Sigmoid colon (tissue), 7 donors: ENCODE data around the gene FILIP1L. TPM values are rescaled to one million over a fixed set of nuclear protein-coding genes. Genes with fewer than 3 reads are reported as not detected.

Experiments
- DNase-seq: peaks from one replicate; pipeline ENCODE4 v3.0.0-alpha.2; 2019
- H3K27ac ChIP-seq, 4 donors: fragments of 200-600 bp; sonication (generic); one replicate each; pipeline ENCODE4 v1.5.1; 2016 to 2019; ENCODE audit warnings: mild to moderate bottlenecking in 1 of 4
- H3K27me3 ChIP-seq, 3 donors: fragments of 200-600 bp; sonication (generic); one replicate each; pipeline ENCODE4 v1.5.1; 2019; ENCODE audit warnings: mild to moderate bottlenecking in 1 of 3
- H3K36me3 ChIP-seq, 4 donors: fragments of 200-600 bp; sonication (generic); one replicate each; pipeline ENCODE4 v1.5.1; 2016 to 2019
- H3K4me1 ChIP-seq, 4 donors: fragments of 200-600 bp; sonication (generic); one replicate each; pipeline ENCODE4 v1.5.1; 2017 to 2019
- H3K4me3 ChIP-seq, 4 donors: fragments of 200-600 bp; sonication (generic); one replicate each; pipeline ENCODE4 v1.5.1; 2017 to 2019; ENCODE audit warnings: mild to moderate bottlenecking in 2 of 4, moderate library complexity in 1 of 4
- H3K9me3 ChIP-seq, 4 donors: fragments of 200-600 bp in 3 of 4; sonication (generic) in 3 of 4; one replicate each; pipeline versions ENCODE4 v1.5.1 to v1.6.1; 2013 to 2019
- EP300 ChIP-seq, 4 donors: sonication (generic); formaldehyde crosslinking; IDR thresholded peaks; one replicate each; pipeline ENCODE4 v1.6.1; 2017; ENCODE audit warnings: antibody characterized with exemption in 4 of 4
- POLR2A ChIP-seq, 2 donors: fragments of 450-650 bp; IDR thresholded peaks; one replicate each; pipeline ENCODE4 v1.6.1; 2016; ENCODE audit warnings: antibody characterized with exemption in 2 of 2, mild to moderate bottlenecking in 2 of 2, moderate library complexity in 2 of 2
- POLR2AphosphoS5 ChIP-seq, 4 donors: sonication (generic); formaldehyde crosslinking; IDR thresholded peaks; one replicate each; pipeline ENCODE4 v1.6.1; 2017; ENCODE audit warnings: antibody characterized with exemption in 4 of 4
- WGBS, 2 donors: extraction: QIAGEN DNeasy Blood & Tissue Kit; methylation state at CpG; one replicate each; pipeline ENCODE4 v1.1.7; 2013; 5-methylcytosine and 5-hydroxymethylcytosine counted together
- intact Hi-C: fragments of 100-400 bp; cut with DNase I; formaldehyde crosslinking; loops from one replicate; pipeline ENCODE4 v1.15.1; 2023
- polyA plus RNA-seq, 3 donors: library from polyadenylated mRNA; stranded (reverse); fragments of 200-250 nt; gene quantifications; one replicate each; pipeline ENCODE4 v1.2.3, GENCODE V29; 2013
- total RNA-seq, 4 donors: library from RNA; depleted of rRNA; stranded (reverse); fragments of >200 nt; gene quantifications; one replicate each; pipeline ENCODE4 v1.1.0, GENCODE V29; 2016
- TF ChIP-seq, protein P1 (sequence below), 4 experiments: fragments of 450-650 bp in 3 of 4; fragments of 200-600 bp in 1 of 4; IDR thresholded peaks; one replicate each; pipeline ENCODE4 v1.5.1; 2016 to 2019; ENCODE audit warnings: antibody characterized with exemption in 4 of 4, mild to moderate bottlenecking in 3 of 4, moderate library complexity in 2 of 4
- donor health status: healthy with polysubstance abuse.
- donor health status: Bipolar disorder and iron deficiency.
- donor health status: healthy.

Gene FILIP1L
- total and polyA plus RNA-seq, 7 donors: 6.0 to 93.3 (median 42.5) TPM

DNA sequence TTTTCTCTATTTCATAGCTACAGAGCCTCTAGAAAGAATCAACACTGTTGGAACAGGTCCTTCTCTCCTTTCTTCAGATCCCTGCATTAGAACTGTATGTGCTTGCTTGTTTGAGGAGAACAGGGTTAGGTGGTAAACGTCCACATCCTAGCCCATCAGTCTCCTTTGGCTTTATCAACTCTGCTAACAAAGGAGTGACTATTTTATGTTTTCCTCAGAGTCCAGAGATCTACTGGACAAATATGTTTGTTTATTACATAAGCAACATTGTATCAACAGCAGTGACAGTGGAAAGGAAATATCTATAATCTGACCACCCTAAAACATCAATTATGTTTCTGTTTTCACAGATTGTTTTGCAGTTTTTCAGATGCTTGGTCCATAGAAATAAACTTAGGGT is 257.0 kb downstream of the FILIP1L start:
- DNase-seq: no peak
- intact Hi-C loops: no loop called here
- no peaks in the 10 kb centered on the region for H3K27me3 ChIP-seq

DNA sequence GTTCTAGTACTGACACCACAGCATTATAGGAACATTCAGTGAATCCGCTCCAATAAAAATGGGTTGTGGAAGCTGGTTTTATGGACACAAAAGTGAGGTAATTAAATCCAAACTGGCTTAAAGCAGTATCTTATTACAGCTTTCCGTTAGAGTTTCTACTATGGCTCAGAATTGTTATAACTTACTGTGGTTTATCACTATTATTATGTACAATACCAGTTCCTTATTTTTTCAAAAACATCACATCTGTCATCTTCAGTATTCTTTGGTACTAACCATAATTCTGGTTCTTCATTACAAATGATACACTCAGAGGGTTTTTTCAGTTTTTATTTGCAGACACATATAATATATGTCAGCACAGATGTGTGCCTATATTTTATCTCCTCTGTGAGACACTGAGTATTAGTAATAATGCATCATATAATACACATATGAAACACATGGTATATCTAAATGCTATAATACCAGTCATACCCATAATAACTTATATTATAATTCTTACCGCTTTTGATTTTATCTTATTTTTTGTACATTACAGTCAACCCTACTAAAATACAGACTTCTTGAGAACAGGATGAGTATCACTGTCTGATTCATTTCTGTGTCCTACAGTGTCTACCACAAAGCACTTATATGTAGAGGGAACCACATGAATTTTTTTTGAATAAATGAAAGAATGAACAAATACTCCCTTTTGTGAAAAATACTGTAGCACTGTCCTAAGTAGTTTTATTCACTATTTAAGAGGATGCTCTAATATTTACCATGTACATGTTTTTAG is 257.7 kb downstream of the FILIP1L start:
- Histone ChIP-seq H3K4me1 (peaks cover 0 to 99% (median 90%) of the 10 kb centered on the region in 4 donors), H3K9me3 (no peaks in the 10 kb centered on the region), H3K27ac (peak overlapping the region; percentile 52 to 95 (median 92)), H3K27me3 (no peaks in the 10 kb centered on the region), H3K4me3 (no peak overlapping the region), H3K36me3 (peaks cover 0 to 2% (median 0%) of the 10 kb centered on the region in 4 donors)
- TF ChIP-seq POLR2AphosphoS5 (IDR thresholded peaks at IDR 0.05) (no peak), EP300 (IDR thresholded peaks at IDR 0.05) (no peak), POLR2A (IDR thresholded peaks at IDR 0.05) (no peak)
- TF ChIP-seq, protein P1, sequence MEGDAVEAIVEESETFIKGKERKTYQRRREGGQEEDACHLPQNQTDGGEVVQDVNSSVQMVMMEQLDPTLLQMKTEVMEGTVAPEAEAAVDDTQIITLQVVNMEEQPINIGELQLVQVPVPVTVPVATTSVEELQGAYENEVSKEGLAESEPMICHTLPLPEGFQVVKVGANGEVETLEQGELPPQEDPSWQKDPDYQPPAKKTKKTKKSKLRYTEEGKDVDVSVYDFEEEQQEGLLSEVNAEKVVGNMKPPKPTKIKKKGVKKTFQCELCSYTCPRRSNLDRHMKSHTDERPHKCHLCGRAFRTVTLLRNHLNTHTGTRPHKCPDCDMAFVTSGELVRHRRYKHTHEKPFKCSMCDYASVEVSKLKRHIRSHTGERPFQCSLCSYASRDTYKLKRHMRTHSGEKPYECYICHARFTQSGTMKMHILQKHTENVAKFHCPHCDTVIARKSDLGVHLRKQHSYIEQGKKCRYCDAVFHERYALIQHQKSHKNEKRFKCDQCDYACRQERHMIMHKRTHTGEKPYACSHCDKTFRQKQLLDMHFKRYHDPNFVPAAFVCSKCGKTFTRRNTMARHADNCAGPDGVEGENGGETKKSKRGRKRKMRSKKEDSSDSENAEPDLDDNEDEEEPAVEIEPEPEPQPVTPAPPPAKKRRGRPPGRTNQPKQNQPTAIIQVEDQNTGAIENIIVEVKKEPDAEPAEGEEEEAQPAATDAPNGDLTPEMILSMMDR (IDR thresholded peaks at IDR 0.05): no peak
- 76 to 83% methylated on average over 3 of the region's 3 CpGs for WGBS, 2 donors
- intact Hi-C loops: no loop called here
- no peak for DNase-seq

More for the DNA sequence above, 257.0 kb downstream of the FILIP1L start:
- peaks cover 0 to 5% (median under 1%) of the 10 kb centered on the region in 4 donors for H3K36me3 ChIP-seq
- peaks cover 0 to 99% (median 89%) of the 10 kb centered on the region in 4 donors for H3K4me1 ChIP-seq
- H3K9me3 ChIP-seq: no peaks in the 10 kb centered on the region
- 48 to 65% methylated on average over 1 of the region's 1 CpG for WGBS, 2 donors
- H3K27ac ChIP-seq: peak overlapping the region; percentile 52 to 95 (median 92)
- TF ChIP-seq POLR2A (IDR thresholded peaks at IDR 0.05) (no peak), POLR2AphosphoS5 (IDR thresholded peaks at IDR 0.05) (no peak), EP300 (IDR thresholded peaks at IDR 0.05) (no peak)
- TF ChIP-seq, protein P1 (IDR thresholded peaks at IDR 0.05): no peak
- no peak overlapping the region for H3K4me3 ChIP-seq

DNA sequence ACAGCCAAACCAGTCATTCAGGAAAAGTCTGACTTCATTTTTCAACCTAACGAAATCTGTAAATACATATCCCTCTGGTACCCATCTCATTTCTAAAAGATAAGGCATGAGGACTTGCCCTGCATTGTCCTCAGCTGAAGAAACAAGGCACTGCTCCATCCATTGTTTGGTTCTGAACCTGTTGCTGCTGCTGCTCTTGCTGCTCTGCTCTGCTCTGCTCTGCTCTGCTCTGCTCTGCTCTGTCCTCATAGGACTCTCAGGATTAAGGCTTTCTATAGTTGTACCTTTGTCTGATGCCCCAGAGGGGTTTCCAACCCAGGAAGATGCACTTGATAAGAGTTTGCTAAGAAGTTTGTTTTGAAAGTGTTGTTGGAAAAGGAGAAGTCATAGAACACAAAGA is 258.4 kb downstream of the FILIP1L start:
- H3K4me3 ChIP-seq: no peak overlapping the region
- no peak for DNase-seq
- no peaks in the 10 kb centered on the region for H3K27me3 ChIP-seq
- WGBS, 2 donors: 88 to 92% methylated on average over 1 of the region's 1 CpG
- intact Hi-C loops: no loop called here
- H3K9me3 ChIP-seq: no peaks in the 10 kb centered on the region
- peak overlapping the region; percentile 38 to 95 (median 92) for H3K27ac ChIP-seq
- H3K4me1 ChIP-seq: peaks cover 0 to 99% (median 88%) of the 10 kb centered on the region in 4 donors
- H3K36me3 ChIP-seq: peaks cover 0 to 6% (median 0%) of the 10 kb centered on the region in 4 donors
- TF ChIP-seq, protein P1 (IDR thresholded peaks at IDR 0.05): no peak
- TF ChIP-seq POLR2AphosphoS5 (IDR thresholded peaks at IDR 0.05): no peak

DNA sequence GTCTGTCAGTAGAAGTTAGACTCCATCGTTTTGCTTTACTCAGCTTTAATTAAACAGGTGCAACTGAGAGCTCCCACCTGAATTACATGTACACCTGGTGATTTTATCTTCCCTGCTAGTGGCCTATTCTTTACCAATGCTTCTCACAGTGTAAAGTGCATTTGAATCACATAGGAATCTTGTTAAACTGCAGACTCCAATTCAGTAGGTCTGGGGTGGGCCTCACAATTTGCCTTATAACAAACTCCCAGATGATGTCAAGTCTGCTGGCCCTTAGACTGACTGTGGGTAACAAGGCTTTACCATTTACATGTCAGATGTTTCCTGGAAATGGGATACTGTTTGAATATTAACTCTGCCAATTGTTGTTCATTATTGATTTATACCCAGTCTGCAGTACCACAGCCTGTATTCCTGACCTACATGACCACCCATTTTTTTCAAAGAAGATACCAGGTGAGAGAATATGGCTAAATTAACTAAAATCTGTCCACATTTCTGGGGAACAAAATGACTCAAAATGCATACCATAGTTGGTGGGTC is 259.5 kb downstream of the FILIP1L start:
- H3K4me1 ChIP-seq: peaks cover 0 to 97% (median 81%) of the 10 kb centered on the region in 4 donors
- H3K27ac ChIP-seq: peak overlapping the region in 3 of 4 donors; percentile 2 to 95 (median 94)
- no peaks in the 10 kb centered on the region for H3K27me3 ChIP-seq
- 55 to 73% methylated on average over 1 of the region's 1 CpG for WGBS, 2 donors
- TF ChIP-seq EP300 (IDR thresholded peaks at IDR 0.05): no peak
- no peak for TF ChIP-seq POLR2AphosphoS5 (IDR thresholded peaks at IDR 0.05)
- TF ChIP-seq, protein P1 (IDR thresholded peaks at IDR 0.05): no peak
- TF ChIP-seq POLR2A (IDR thresholded peaks at IDR 0.05): no peak
- peaks cover 0 to 15% (median 5%) of the 10 kb centered on the region in 4 donors for H3K36me3 ChIP-seq
- H3K4me3 ChIP-seq: no peak overlapping the region
- intact Hi-C loops: no loop called here
- H3K9me3 ChIP-seq: no peaks in the 10 kb centered on the region
- no peak for DNase-seq
